HCT116 (cell line): Measurements from ENCODE around the gene DDOST.

ENCODE experiments used
- CEBPB ChIP-seq: IDR thresholded peaks from 2 replicates; pipeline ENCODE4 v1.6.1; 2012; ENCODE audit warnings: low read depth
- CTCF ChIP-seq, 3 experiments: fragments of 200-600 bp in 1 of 3; sonication (generic) in 1 of 3; IDR thresholded peaks in 2 of 3; conservative IDR thresholded peaks in 1 of 3; 2 replicates each; pipeline ENCODE4 v1.5.1; 2012 to 2017; ENCODE audit warnings: low read depth in 2 of 3, low read length in 2 of 3, antibody characterized with exemption in 1 of 3, borderline replicate concordance in 1 of 3, control low read depth in 1 of 3, mild to moderate bottlenecking in 1 of 3, mixed read lengths in 1 of 3, mixed run types in 1 of 3, moderate library complexity in 1 of 3; ENCODE audit not compliant: insufficient read depth in 1 of 3
- EZH2 ChIP-seq: fragments of 200-600 bp; sonication (generic); IDR thresholded peaks from 2 replicates; pipeline ENCODE4 v1.6.1; 2017; ENCODE audit warnings: antibody characterized with exemption, mixed run types
- POLR2A ChIP-seq: IDR thresholded peaks from 2 replicates; pipeline ENCODE4 v1.7.0; 2011; ENCODE audit warnings: borderline replicate concordance; ENCODE audit not compliant: insufficient read depth, insufficient read length; ENCODE audit errors: extremely low read depth
- POLR2AphosphoS5 ChIP-seq: IDR thresholded peaks from 2 replicates; pipeline ENCODE4 v1.6.1; 2011; ENCODE audit warnings: mild to moderate bottlenecking, low read depth, low read length, moderate library complexity
- RAD21 ChIP-seq: IDR thresholded peaks from 2 replicates; pipeline ENCODE4 v1.6.1; 2012; ENCODE audit warnings: low read depth, mild to moderate bottlenecking
- SIN3A ChIP-seq: IDR thresholded peaks from 2 replicates; pipeline ENCODE4 v1.6.1; 2012; ENCODE audit warnings: low read depth
- TCF7L2 ChIP-seq: IDR thresholded peaks from 2 replicates; pipeline ENCODE4 v1.7.0; 2011; ENCODE audit warnings: borderline replicate concordance, inconsistent platforms; ENCODE audit not compliant: insufficient read depth, insufficient read length; ENCODE audit errors: extremely low read depth
- YY1 ChIP-seq: IDR thresholded peaks from 2 replicates; pipeline ENCODE4 v1.6.1; 2011; ENCODE audit warnings: low read length, low read depth, moderate library complexity, mild to moderate bottlenecking; ENCODE audit not compliant: insufficient replicate concordance; ENCODE audit errors: extremely low read depth

GRCh38 chr1:20640183-20640597, 21.0 kb downstream of the DDOST start:
- TF ChIP-seq RAD21: peak; percentile 94
- no peak for TF ChIP-seq TCF7L2
- no peak for TF ChIP-seq CEBPB
- no peak for TF ChIP-seq POLR2A
- no peak for TF ChIP-seq YY1
- TF ChIP-seq EZH2: no peak
- TF ChIP-seq SIN3A: no peak
- no peak for TF ChIP-seq POLR2AphosphoS5
- peak; percentile 78 to 91 (median 88) for TF ChIP-seq CTCF (IDR thresholded peaks at IDR 0.05 in 2 of 3, conservative IDR thresholded peaks at IDR 0.05 in 1 of 3; ENCODE audit: borderline replicate concordance in 1 of 3, insufficient read depth in 1 of 3, low read depth in 2 of 3, low read length in 2 of 3)
